ENCODE results near the gene SSU72. TPM values are rescaled to one million over a fixed set of nuclear protein-coding genes. Genes with fewer than 3 reads are reported as not detected.

Gene SSU72
- total RNA-seq, 1 experiment from 2014 or later, result 179 TPM

- no peak overlapping the region for H4K91ac ChIP-seq (ENCODE audit: insufficient read length, low read depth, low read length)
- H3K4ac ChIP-seq (ENCODE audit: low read depth, low read length), result no peak overlapping the region
- no peak overlapping the region for H2AK5ac ChIP-seq (ENCODE audit: insufficient read length, low read length)
- peak overlapping the region; percentile 62 for H3K4me2 ChIP-seq (ENCODE audit: insufficient read depth, insufficient read length, low read length)
- no peaks in the 10 kb centered on the region; a peak in 1 of 5 replicates for H3K9me3 Mint-ChIP-seq
- no peaks in the 10 kb centered on the region for H3K79me1 ChIP-seq (ENCODE audit: insufficient read depth, low read depth, low read length, poor library complexity, severe bottlenecking)
- no peak overlapping the region for H2BK15ac ChIP-seq (ENCODE audit: low read depth, low read length)
- no peak overlapping the region for H3K18ac ChIP-seq (ENCODE audit: insufficient read length, low read depth, low read length)
- H4K20me1 ChIP-seq (ENCODE audit: control insufficient read depth, insufficient read depth, insufficient read length), result no peaks in the 10 kb centered on the region
- peaks cover 5% of the 10 kb centered on the region; the same call in 1 of the 2 replicates for H3K4me1 ChIP-seq (ENCODE audit: insufficient read depth, low read length)
- peak overlapping the region; percentile 86 to 89 for H3K4me3 Mint-ChIP-seq
- peak overlapping the region in 1 of 3 experiments; percentile 13; a peak in 1 of 7 replicates for H3K27ac Mint-ChIP-seq
- no peak overlapping the region for H3K27ac ChIP-seq (ENCODE audit: insufficient read length, low read depth, low read length)
- H2AFZ ChIP-seq (ENCODE audit: low read length), result no peak overlapping the region
- no peak overlapping the region for H2BK120ac ChIP-seq (ENCODE audit: low read depth, low read length, poor library complexity, severe bottlenecking)
- H3K9me3 ChIP-seq (ENCODE audit: control insufficient read depth, low read depth, low read length), result no peaks in the 10 kb centered on the region
- TF ChIP-seq CTCF (conservative IDR thresholded peaks at IDR 0.05), result no peak
- no peak overlapping the region for H4K5ac ChIP-seq (ENCODE audit: insufficient read length, low read depth, low read length)
- H3K56ac ChIP-seq (ENCODE audit: insufficient read length, low read depth, low read length), result no peak overlapping the region
- H2BK5ac ChIP-seq (ENCODE audit: insufficient read length, low read length), result no peak overlapping the region
- no peak overlapping the region for H2BK20ac ChIP-seq (ENCODE audit: low read depth, low read length, poor library complexity, severe bottlenecking)
- H3K23me2 ChIP-seq (ENCODE audit: insufficient read length, low read depth, low read length, poor library complexity, severe bottlenecking), result peaks cover 15% of the 10 kb centered on the region
- H3K4me1 Mint-ChIP-seq, result peaks cover 16 to 19% of the 10 kb centered on the region in 2 experiments
- no peak overlapping the region for H3K23ac ChIP-seq (ENCODE audit: insufficient read length, low read depth, low read length)
- H3K79me2 ChIP-seq (ENCODE audit: insufficient read depth, low read length), result no peaks in the 10 kb centered on the region
- no CpG with 5 or more reads among the region's 11 CpGs for WGBS (ENCODE audit: extremely low coverage, insufficient read length, low lambda C conversion rate)
- no peak overlapping the region for H3T11ph ChIP-seq (ENCODE audit: low read length)
- H4K8ac ChIP-seq (replicated peaks; ENCODE audit: insufficient read length, low read depth, low read length), result no peak overlapping the region
- no peak overlapping the region for H3K14ac ChIP-seq (ENCODE audit: insufficient read depth, low read length)
- H3K36me3 Mint-ChIP-seq (ENCODE audit: insufficient read depth in 1 of 3, low read depth in 3 of 3), result peaks cover 0 to 15% (median 6%) of the 10 kb centered on the region in 3 experiments; a peak in 5 of 7 replicates
- no peaks in the 10 kb centered on the region for H3K27me3 ChIP-seq (ENCODE audit: insufficient read depth, low read length)
- peaks cover 2% of the 10 kb centered on the region; the same call in 1 of the 2 replicates for H3K27me3 Mint-ChIP-seq (ENCODE audit: low read depth)
- DNase-seq, result no peak
- no peak overlapping the region for H2BK12ac ChIP-seq (ENCODE audit: insufficient read length, low read depth, low read length)
- no peak overlapping the region for H3K9ac ChIP-seq (ENCODE audit: extremely low read depth, insufficient read length, low read length)
These were observed 38.9 kb upstream of the SSU72 start for GRCh38 chr1:1613509-1614082.
